ENCODE results near the gene PIK3C2A. TPM values are rescaled to one million over a fixed set of nuclear protein-coding genes. Genes with fewer than 3 reads are reported as not detected.

Gene PIK3C2A
- total RNA-seq, 1 donor from 2014 or later: 63.1 TPM

- no peaks in the 10 kb centered on the region for H3K27me3 Mint-ChIP-seq (ENCODE audit: unreplicated experiment)
- no peak overlapping the region for H3K4me3 Mint-ChIP-seq (ENCODE audit: unreplicated experiment)
- no peak for DNase-seq (ENCODE audit: extremely low spot score, unreplicated experiment)
- H3K27ac Mint-ChIP-seq (ENCODE audit: unreplicated experiment): no peak overlapping the region
- peaks cover 3% of the 10 kb centered on the region for H3K9me3 Mint-ChIP-seq (ENCODE audit: unreplicated experiment)
- TF ChIP-seq CTCF (IDR thresholded peaks at IDR 0.05): no peak
- H3K4me1 Mint-ChIP-seq (ENCODE audit: unreplicated experiment): no peaks in the 10 kb centered on the region
- H3K36me3 Mint-ChIP-seq (ENCODE audit: unreplicated experiment): peaks cover 13% of the 10 kb centered on the region
Measured at GRCh38 chr11:17188675-17189074, 19.1 kb downstream of the PIK3C2A start.

GRCh38 chr11:17186932-17187692 lies 20.7 kb downstream of the PIK3C2A start:
- no peak overlapping the region for H3K27ac Mint-ChIP-seq (ENCODE audit: unreplicated experiment)
- H3K9me3 Mint-ChIP-seq (ENCODE audit: unreplicated experiment): peaks cover 3% of the 10 kb centered on the region
- peaks cover 10% of the 10 kb centered on the region for H3K36me3 Mint-ChIP-seq (ENCODE audit: unreplicated experiment)
- H3K27me3 Mint-ChIP-seq (ENCODE audit: unreplicated experiment): no peaks in the 10 kb centered on the region
- H3K4me3 Mint-ChIP-seq (ENCODE audit: unreplicated experiment): no peak overlapping the region
- no peaks in the 10 kb centered on the region for H3K4me1 Mint-ChIP-seq (ENCODE audit: unreplicated experiment)
- TF ChIP-seq CTCF (IDR thresholded peaks at IDR 0.05): no peak
- DNase-seq (ENCODE audit: extremely low spot score, unreplicated experiment): no peak

- no peaks in the 10 kb centered on the region for H3K27me3 Mint-ChIP-seq (ENCODE audit: unreplicated experiment)
- H3K4me3 Mint-ChIP-seq (ENCODE audit: unreplicated experiment): no peak overlapping the region
- peaks cover 2% of the 10 kb centered on the region for H3K4me1 Mint-ChIP-seq (ENCODE audit: unreplicated experiment)
- DNase-seq (ENCODE audit: extremely low spot score, unreplicated experiment): no peak
- peaks cover 3% of the 10 kb centered on the region for H3K9me3 Mint-ChIP-seq (ENCODE audit: unreplicated experiment)
- TF ChIP-seq CTCF (IDR thresholded peaks at IDR 0.05): no peak
- H3K27ac Mint-ChIP-seq (ENCODE audit: unreplicated experiment): no peak overlapping the region
- H3K36me3 Mint-ChIP-seq (ENCODE audit: unreplicated experiment): peaks cover 10% of the 10 kb centered on the region
Measured at GRCh38 chr11:17185938-17186337, 21.8 kb downstream of the PIK3C2A start.

GRCh38 chr11:17184882-17185587 lies 22.8 kb downstream of the PIK3C2A start:
- H3K27ac Mint-ChIP-seq (ENCODE audit: unreplicated experiment): no peak overlapping the region
- no peaks in the 10 kb centered on the region for H3K9me3 Mint-ChIP-seq (ENCODE audit: unreplicated experiment)
- no peaks in the 10 kb centered on the region for H3K27me3 Mint-ChIP-seq (ENCODE audit: unreplicated experiment)
- peaks cover 9% of the 10 kb centered on the region for H3K4me1 Mint-ChIP-seq (ENCODE audit: unreplicated experiment)
- no peak for TF ChIP-seq CTCF (IDR thresholded peaks at IDR 0.05)
- no peak overlapping the region for H3K4me3 Mint-ChIP-seq (ENCODE audit: unreplicated experiment)
- no peak for DNase-seq (ENCODE audit: extremely low spot score, unreplicated experiment)
- H3K36me3 Mint-ChIP-seq (ENCODE audit: unreplicated experiment): peaks cover 5% of the 10 kb centered on the region

- H3K27ac Mint-ChIP-seq (ENCODE audit: unreplicated experiment): no peak overlapping the region
- peaks cover 5% of the 10 kb centered on the region for H3K36me3 Mint-ChIP-seq (ENCODE audit: unreplicated experiment)
- TF ChIP-seq CTCF (IDR thresholded peaks at IDR 0.05): no peak
- peaks cover 14% of the 10 kb centered on the region for H3K4me1 Mint-ChIP-seq (ENCODE audit: unreplicated experiment)
- no peak for DNase-seq (ENCODE audit: extremely low spot score, unreplicated experiment)
- no peaks in the 10 kb centered on the region for H3K9me3 Mint-ChIP-seq (ENCODE audit: unreplicated experiment)
- no peaks in the 10 kb centered on the region for H3K27me3 Mint-ChIP-seq (ENCODE audit: unreplicated experiment)
- H3K4me3 Mint-ChIP-seq (ENCODE audit: unreplicated experiment): no peak overlapping the region
Measured at GRCh38 chr11:17183836-17184235, 23.9 kb downstream of the PIK3C2A start.
